ENCODE data around the gene BTC.

BTC gene

DNA sequence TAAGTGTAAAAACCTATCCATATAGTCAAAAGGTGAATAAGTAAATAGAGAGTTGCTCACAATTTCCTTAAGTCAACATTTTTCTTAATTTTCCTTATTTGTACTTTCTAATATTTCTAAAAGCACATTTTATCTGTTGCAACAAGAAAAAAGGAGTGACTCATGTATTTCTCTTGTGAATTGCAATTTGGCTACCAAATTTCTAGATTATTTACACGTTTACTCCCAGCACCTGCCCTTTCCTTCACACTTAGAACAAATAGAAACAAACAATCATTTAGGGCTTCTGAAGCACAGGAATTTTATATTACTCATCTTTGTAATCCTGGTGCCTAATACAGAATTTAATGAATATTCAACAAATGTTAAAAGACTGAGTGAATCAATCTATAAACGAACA is 22.2 kb downstream of the BTC start:
- TF ChIP-seq, protein P1, sequence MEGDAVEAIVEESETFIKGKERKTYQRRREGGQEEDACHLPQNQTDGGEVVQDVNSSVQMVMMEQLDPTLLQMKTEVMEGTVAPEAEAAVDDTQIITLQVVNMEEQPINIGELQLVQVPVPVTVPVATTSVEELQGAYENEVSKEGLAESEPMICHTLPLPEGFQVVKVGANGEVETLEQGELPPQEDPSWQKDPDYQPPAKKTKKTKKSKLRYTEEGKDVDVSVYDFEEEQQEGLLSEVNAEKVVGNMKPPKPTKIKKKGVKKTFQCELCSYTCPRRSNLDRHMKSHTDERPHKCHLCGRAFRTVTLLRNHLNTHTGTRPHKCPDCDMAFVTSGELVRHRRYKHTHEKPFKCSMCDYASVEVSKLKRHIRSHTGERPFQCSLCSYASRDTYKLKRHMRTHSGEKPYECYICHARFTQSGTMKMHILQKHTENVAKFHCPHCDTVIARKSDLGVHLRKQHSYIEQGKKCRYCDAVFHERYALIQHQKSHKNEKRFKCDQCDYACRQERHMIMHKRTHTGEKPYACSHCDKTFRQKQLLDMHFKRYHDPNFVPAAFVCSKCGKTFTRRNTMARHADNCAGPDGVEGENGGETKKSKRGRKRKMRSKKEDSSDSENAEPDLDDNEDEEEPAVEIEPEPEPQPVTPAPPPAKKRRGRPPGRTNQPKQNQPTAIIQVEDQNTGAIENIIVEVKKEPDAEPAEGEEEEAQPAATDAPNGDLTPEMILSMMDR (IDR thresholded peaks at IDR 0.05): no peak
- Mint-ChIP-seq H3K4me3 (no peak overlapping the region), H3K4me1 (peaks cover 4% of the 10 kb centered on the region), H3K27ac (no peak overlapping the region), H3K27me3 (ENCODE audit: low read depth, poor library complexity) (peaks cover 10% of the 10 kb centered on the region), H3K9me3 (no peaks in the 10 kb centered on the region), H3K36me3 (ENCODE audit: low read depth) (no peaks in the 10 kb centered on the region)
- DNase-seq: no peak

DNA sequence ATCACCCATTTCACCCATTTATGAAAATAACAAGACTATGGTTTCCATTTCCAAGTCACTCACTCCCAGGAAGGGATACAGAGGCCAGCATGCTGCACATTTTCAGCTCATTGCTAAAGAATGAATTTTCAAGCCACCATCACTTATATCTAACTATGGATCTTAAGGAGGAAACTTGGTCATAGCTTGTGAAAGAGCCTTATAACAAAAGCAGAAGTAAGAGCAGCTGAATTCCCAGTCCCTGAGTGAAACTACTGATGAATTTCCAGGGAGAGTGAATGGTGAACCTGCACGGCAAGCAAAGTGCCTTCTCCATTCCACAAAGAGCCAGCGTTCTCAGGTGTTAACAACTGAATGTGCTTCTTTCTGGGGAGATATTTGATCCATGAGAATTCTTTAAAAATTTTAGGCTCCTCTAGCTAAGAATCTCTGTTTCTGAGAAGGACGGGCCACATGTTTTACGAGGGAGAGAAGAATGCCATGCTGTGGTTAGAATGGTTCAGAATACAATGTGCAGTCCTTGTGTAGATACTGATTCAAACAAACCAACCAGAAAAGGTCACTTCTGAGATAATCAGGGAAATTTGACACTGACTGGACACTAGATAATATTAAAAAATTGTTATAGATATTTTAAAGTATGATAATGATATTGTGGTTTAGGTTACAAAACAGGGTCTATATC is 24.0 kb downstream of the BTC start:
- Mint-ChIP-seq H3K27ac (no peak overlapping the region), H3K27me3 (ENCODE audit: low read depth, poor library complexity) (peaks cover 6% of the 10 kb centered on the region), H3K4me1 (peaks cover 4% of the 10 kb centered on the region), H3K4me3 (no peak overlapping the region), H3K9me3 (no peaks in the 10 kb centered on the region), H3K36me3 (ENCODE audit: low read depth) (no peaks in the 10 kb centered on the region)
- DNase-seq: no peak
- TF ChIP-seq, protein P1 (IDR thresholded peaks at IDR 0.05): no peak

DNA sequence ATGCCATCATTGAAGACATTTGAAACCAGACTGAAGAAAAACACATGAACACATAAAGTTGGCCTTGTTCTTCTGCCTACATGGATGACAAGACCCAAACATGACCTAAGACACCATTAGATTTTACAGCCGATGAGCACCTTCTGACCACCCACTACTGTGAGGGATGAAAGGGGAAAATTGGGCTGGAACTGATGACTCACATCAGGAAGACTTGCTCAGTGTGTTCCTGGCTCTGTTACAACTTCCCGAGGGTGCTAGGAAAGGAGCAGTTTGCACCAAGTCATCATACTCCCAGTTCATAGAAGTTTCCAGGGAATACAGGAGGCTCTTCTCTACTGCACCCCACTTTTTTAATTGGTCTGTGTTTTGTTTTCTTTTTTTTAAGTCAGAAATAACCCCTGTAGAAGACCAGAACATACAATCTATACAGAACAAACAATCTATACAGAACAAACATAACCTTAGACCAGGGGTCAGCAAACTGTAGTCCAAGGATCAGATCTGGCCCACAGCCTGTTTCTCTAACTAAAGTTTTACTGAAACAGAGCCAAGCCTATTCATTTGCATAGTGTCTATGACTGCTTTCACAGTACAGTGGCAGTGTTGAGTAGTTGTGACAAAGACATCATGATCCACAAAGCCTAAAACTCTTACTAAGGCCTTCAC is 25.3 kb downstream of the BTC start:
- H3K9me3 Mint-ChIP-seq: peaks cover 7% of the 10 kb centered on the region
- no peak overlapping the region for H3K4me3 Mint-ChIP-seq
- H3K27me3 Mint-ChIP-seq (ENCODE audit: low read depth, poor library complexity): peaks cover 3% of the 10 kb centered on the region
- no peaks in the 10 kb centered on the region for H3K36me3 Mint-ChIP-seq (ENCODE audit: low read depth)
- H3K4me1 Mint-ChIP-seq: peaks cover 4% of the 10 kb centered on the region
- no peak for DNase-seq
- H3K27ac Mint-ChIP-seq: no peak overlapping the region
- TF ChIP-seq, protein P1 (IDR thresholded peaks at IDR 0.05): no peak

DNA sequence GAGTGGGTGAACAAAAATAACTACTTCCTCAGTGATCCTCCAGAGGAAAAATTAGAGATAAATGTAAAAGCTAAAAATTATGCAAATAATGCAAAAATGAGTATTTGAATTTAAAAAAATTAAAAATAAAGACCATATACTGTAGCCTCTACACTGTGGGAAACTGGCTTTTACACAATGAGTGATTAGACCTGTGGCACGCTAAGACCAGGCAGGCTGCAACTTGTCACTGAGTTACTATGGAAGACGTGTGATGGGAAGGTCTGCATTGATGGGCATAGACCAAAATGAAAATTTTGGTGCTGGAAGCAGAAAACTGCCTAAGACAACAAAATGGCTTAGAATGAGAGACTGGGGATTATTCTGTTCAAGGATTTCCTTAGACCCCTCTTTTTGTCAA is 30.2 kb downstream of the BTC start:
- Mint-ChIP-seq H3K9me3 (peaks cover 7% of the 10 kb centered on the region), H3K36me3 (ENCODE audit: low read depth) (no peaks in the 10 kb centered on the region), H3K27me3 (ENCODE audit: low read depth, poor library complexity) (peaks cover 3% of the 10 kb centered on the region), H3K27ac (no peak overlapping the region), H3K4me3 (no peak overlapping the region), H3K4me1 (no peaks in the 10 kb centered on the region)
- DNase-seq: no peak
- TF ChIP-seq, protein P1 (IDR thresholded peaks at IDR 0.05): no peak

DNA sequence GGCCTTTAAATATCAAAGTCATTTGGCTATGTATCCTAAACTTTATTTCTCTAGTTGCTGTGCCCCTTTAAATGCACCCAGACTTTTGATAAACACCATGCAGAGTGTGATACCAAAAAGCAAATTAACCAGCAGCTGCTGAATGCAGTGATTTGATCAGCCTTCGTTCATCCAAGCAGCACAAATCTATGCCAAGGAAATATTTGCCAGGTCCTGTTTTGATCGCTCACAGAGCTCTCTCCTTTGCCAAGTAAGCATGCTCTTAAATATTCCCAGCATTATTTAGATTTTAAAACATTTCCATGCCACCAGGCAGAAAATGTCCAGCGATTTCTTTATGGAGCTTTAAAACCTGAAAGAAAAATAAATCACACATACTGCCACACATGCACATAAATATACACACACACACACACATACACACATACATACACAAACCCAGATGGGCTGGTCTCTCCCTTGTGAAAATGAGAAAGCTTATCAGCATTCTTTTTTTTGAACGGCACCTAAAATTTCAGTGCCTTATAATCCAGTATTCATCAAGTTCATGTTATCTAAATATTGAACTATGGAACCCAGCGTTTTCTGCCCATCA is 35.7 kb downstream of the BTC start:
- Mint-ChIP-seq H3K9me3 (no peaks in the 10 kb centered on the region), H3K27ac (no peak overlapping the region), H3K4me3 (no peak overlapping the region)

More for the DNA sequence above, 35.7 kb downstream of the BTC start:
- TF ChIP-seq, protein P1 (IDR thresholded peaks at IDR 0.05): no peak
- DNase-seq: no peak
- H3K27me3 Mint-ChIP-seq (ENCODE audit: low read depth, poor library complexity): peaks cover 5% of the 10 kb centered on the region
- H3K36me3 Mint-ChIP-seq (ENCODE audit: low read depth): no peaks in the 10 kb centered on the region
- H3K4me1 Mint-ChIP-seq: no peaks in the 10 kb centered on the region
